NCI-H526 (cell line): ENCODE measurements around the gene PRKACB.
"Not testable (repeated sequence)": the region's sequence is repeated elsewhere in the genome, so short reads cannot be mapped to it uniquely, and the experiment has no call there.

Experiments used
- DNase-seq, 2 experiments: peaks; one replicate each; lab custom pipeline; 2025; lab: John Stamatoyannopoulos, UW

Gene PRKACB

DNA sequence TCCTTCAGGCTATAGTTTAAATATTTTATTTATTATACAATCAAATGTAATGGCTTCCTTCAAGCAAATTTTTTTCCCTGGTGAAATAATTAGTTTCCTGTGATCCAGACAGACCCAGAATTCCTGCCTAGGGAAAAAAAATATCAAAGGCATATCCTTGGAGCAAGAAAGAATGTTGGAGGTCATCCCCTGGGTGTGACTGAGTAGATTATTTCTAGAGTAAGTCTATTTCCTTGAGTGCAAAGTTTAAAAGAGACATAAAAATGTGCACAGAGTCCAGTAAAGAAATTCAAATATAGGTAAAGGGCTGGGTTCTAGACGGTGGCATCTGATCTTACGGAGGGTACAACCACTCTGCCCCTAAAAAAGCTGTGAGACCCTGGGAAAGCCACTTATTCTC lies 125.2 kb downstream of the PRKACB start:
- no peak for DNase-seq

DNA sequence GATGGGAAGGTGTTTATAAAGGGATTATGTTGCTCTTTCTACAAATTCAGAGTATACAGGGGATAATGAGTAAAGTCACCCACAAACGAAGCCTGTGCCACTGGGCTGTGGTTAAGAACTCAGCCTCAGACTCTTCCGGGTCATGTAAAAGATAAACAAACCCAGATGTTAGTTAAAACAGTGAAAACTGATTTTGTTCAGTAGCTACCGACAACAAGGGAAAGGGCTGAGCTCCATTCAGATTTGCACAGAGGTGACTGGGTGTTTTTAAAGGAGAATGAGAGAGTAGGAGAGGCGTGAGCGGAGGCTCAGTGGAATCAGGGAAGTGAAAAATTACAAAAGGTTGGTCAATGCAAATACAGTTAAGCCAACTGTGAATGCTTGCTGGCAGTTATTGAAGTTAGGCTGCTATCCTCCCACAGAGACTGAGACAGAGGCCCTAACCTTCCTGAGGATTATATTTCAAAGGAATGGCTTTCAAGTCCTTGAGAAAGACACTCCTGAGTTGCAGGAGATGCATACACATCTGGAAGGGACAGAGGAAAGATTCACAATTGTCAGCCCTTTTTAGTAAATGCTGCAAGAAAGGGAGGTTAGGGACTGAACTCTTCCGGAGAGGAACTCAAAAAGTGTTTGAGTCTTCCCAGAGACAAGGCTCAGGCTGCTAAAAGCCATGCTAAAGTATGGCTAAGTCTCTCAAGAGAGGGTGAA lies 127.5 kb downstream of the PRKACB start:
- peak; percentile 87 to 91 for DNase-seq

DNA sequence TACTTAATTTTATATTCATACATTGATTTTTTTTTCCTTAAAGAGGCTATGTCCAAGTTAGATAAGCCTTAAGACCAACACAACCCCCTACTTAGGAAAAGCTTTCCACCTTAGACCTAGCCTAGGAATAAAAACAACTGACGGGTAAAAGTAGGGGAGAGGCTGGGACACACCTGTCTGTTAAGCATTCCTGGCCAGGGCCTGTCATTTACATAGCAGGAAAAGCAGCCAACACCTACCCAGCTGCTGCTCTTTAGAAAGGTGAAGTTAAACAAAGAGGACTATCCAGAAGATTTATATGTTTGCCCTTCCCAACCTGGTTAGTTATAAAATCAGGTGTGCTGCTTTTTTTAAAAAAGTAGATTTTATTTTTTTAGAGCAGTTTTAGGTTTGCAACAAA lies 128.3 kb downstream of the PRKACB start:
- peak; percentile 92 to 93 for DNase-seq

DNA sequence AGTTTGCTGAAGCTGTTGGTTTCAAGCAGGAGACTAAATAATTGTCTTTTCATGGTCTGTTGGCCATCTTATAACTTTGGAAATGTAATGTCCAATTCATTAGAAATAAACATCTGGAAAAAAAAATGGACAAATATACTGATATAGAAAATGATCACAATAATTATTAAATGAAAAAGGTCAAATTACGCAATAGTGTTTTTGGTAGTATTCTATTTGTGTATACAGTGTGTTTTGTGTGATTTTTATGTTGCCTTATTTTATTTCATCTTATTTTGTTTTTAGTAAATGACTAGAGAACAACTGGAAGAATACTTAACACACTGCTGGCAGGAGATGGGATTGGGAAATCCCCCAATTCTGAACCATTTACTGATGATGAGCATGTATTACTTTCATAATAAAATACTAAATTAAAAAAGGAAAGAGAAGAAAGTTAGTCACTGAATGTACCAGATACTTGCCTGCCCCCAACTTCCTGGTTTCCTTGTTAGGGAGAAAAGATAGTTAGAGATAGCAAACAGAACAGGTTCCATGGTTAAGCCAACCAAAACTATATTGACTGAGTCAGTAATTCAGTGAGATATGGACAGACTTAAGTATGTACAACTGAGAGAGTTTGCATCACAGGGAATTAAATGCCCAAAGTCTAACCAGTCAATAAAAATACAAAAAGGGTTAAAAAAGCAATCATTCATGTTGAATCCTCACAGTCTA lies 133.4 kb downstream of the PRKACB start:
- DNase-seq: no peak

DNA sequence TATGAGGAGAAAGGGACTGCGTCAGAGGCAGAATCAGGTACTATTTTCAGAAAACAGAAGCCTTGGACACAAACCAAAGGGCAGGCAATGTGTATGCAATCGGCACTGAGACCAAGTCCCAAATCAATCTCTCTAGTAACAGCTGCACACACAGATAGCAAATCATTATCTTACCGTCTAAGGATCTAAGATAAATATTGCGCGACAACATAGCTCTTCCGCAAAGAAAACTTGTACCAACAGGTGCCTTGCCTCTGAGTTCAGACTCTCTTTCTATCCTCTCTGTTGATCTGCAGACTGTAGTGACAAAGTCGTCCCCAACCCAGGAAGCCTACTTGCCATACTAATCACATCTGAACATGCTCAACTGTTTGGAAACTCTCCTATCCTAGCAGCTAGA lies 134.8 kb downstream of the PRKACB start:
- DNase-seq: no peak

DNA sequence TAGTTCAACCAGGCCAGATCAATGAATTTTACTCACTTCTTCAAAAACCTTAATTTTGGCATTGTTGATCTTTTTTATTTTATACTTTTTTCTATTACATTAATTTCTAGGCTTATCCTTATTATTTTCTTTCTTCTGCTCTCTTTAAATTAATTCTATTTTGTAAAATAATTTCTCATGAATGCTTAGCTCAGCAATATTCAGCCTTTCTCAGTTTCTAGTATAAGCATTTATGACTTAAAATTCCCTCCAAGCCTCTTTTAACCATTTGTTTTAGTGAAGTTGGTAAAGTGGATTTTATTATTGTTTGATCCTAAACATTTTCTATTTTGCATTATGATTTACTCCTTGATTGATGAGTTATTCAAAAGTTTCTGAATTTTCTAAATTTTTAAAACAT lies 136.8 kb downstream of the PRKACB start:
- DNase-seq: no peak

DNA sequence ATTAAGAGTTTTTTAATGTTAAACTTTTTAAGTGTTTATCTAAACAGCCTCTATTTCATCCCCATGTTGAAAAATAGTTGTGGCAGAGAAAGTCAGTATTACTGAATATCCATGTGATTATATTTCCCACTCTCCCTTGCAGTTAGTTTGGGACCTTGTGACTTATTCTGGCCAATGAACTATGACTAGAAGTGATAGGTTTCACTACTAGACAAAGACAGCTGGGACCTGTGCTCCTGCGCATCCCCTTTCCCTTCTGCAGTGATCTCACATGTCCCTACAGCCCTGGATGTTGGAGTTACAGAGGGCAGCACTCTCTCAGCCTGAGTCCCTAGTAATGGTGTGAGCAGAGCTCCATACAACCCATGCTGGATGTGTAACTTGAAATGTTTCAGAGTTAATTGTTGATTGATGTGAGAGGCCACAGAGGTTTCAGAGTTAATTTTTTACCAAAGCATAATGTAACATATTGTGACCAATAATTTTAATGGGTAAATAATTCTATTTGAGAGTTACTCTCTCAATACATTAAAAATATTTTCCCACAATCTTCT lies 138.8 kb downstream of the PRKACB start:
- DNase-seq: no peak

DNA sequence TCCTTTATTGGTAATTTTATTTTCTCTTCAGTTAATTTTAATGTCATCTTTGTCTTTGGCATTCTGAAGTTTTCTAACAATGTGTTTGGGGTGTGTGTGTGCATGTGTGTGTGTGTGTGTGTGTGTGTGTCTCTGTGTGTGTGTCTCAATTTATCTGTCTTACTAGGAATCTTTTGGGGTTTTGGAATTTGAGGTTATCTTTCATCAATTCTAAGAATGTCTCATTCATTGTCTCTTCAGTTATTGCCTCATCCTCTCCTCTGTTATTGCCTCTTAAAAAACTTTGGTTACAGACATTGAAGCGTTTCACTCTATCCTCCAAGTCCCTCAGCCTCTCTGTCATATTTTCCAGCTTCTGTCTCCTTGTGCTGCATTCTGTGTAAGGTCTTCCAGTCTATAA lies 139.3 kb downstream of the PRKACB start:
- no peak for DNase-seq

DNA sequence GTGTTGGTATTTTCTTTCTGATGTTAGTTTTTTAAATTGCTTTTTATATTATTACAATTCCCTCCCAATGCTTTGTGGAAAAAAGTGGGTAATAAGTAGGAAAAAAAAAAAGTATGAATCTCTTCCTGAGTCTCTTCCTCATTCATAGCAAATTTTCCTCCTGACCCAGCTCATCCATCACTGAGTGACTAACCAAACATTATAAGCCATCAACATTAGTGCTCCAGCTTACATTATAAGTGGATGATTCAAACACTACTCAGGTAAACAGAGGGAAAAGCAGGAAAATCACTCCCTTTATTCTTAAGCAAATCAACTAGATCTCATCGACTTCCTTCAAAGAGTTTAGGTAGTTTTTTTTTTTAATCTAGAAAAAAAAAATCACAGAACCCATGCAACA lies 142.0 kb downstream of the PRKACB start:
- no peak for DNase-seq

DNA sequence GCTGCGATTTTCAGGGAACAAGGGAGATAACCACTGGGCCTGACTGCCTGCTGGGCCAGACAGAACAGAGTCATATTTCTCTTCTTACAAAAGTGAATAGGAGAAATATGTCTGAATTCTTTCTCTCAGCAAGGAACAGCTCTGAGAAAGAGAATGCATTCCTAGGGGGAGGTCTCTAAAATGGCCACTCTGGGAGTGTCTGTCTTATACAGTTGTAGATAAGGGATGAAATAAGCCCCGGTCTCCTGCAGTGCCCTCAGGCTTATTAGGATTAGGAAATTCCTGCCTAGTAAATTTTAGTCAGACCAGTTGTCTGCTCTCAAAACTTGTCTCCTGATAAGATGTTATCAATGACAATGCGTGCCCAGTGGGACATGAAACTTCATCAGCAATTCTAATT lies 143.3 kb downstream of the PRKACB start:
- DNase-seq: not testable (repeated sequence)
